IMR-90 (cell line): Measurements from ENCODE around the gene CD248. TPM values are rescaled to one million over a fixed set of nuclear protein-coding genes. Genes with fewer than 3 reads are reported as not detected.

Experiments
- ATAC-seq: fragments of 200-7000 bp; cut with Tn5 transposase; 2 replicates; pipeline ENCODE4 v1.9.1; 2020; ENCODE audit warnings: low read depth, mild to moderate bottlenecking, moderate library complexity
- Bru-seq: library from RNA; stranded (reverse); fragments of 400-500 nt; gene quantifications from one replicate; lab custom pipeline; 2021; lab: Mats Ljungman, UMichigan
- BruChase-seq, 2 experiments: library from RNA; stranded (reverse); fragments of 400-500 nt; gene quantifications; one replicate each; lab custom pipeline; 2021; lab: Mats Ljungman, UMichigan
- BruUV-seq: library from RNA; stranded (reverse); fragments of 400-500 nt; replicated peaks from 2 replicates; lab custom pipeline; 2021; lab: Mats Ljungman, UMichigan
- CTCF ChIA-PET: fragments of 300-600 bp; formaldehyde crosslinking; extraction: SDS; loops from one replicate; lab custom pipeline; 2021; ENCODE audit warnings: antibody characterized with exemption; lab: Yijun Ruan, JAX
- POLR2A ChIA-PET: fragments of 300-600 bp; sonication (Branson Sonifier 250); formaldehyde crosslinking; loops from one replicate; lab custom pipeline; 2022; ENCODE audit warnings: antibody characterized with exemption; ENCODE audit not compliant: unreplicated experiment; lab: Charles Lee
- DNase-seq: peaks from one replicate; pipeline ENCODE4 v3.0.0; 2013
- H2AFZ ChIP-seq: replicated peaks from 2 replicates; pipeline ENCODE3; 2013; ENCODE audit warnings: low read length, mild to moderate bottlenecking; ENCODE audit not compliant: poor library complexity
- H2AK5ac ChIP-seq: 2 replicates; pipeline ENCODE4 v1.6.1; 2013; ENCODE audit warnings: low read depth, low read length, inconsistent platforms
- H2AK9ac ChIP-seq: replicated peaks from 2 replicates; pipeline ENCODE3; 2013; ENCODE audit warnings: mild to moderate bottlenecking, low read depth, low read length, moderate library complexity; ENCODE audit not compliant: poor library complexity
- H2BK120ac ChIP-seq: 2 replicates; pipeline ENCODE4 v1.6.1; 2013; ENCODE audit warnings: low read depth, low read length, inconsistent platforms
- H2BK15ac ChIP-seq: 3 replicates; pipeline ENCODE4 v1.6.1; 2013; ENCODE audit warnings: low read depth, low read length, inconsistent platforms
- H2BK20ac ChIP-seq: 2 replicates; pipeline ENCODE4 v1.6.1; 2013; ENCODE audit warnings: low read depth, mild to moderate bottlenecking, inconsistent platforms, low read length, moderate library complexity
- H2BK5ac ChIP-seq: 2 replicates; pipeline ENCODE4 v1.6.1; 2013; ENCODE audit warnings: mild to moderate bottlenecking, low read depth, low read length, inconsistent platforms; ENCODE audit not compliant: poor library complexity, severe bottlenecking
- H3K14ac ChIP-seq: replicated peaks from 2 replicates; pipeline ENCODE4 v1.6.1; 2013; ENCODE audit warnings: low read depth, low read length, inconsistent platforms
- H3K18ac ChIP-seq: 2 replicates; pipeline ENCODE4 v1.6.1; 2013; ENCODE audit warnings: low read depth, low read length, control low read depth
- H3K23ac ChIP-seq: 2 replicates; pipeline ENCODE4 v1.6.1; 2013; ENCODE audit warnings: low read depth, low read length, inconsistent platforms
- H3K27ac ChIP-seq: 2 replicates; pipeline ENCODE4 v1.5.1; 2013; ENCODE audit warnings: mild to moderate bottlenecking, control low read depth, low read length; ENCODE audit not compliant: insufficient read depth
- H3K27me3 ChIP-seq: 2 replicates; pipeline ENCODE4 v1.6.1; 2013; ENCODE audit warnings: low read length; ENCODE audit not compliant: control insufficient read depth, insufficient read depth
- H3K36me3 ChIP-seq: 2 replicates; pipeline ENCODE4 v1.6.1; 2013; ENCODE audit warnings: low read length, mixed read lengths; ENCODE audit not compliant: control insufficient read depth, insufficient read depth
- H3K4ac ChIP-seq: 2 replicates; pipeline ENCODE4 v1.6.1; 2013; ENCODE audit warnings: low read depth, low read length, inconsistent platforms
- H3K4me1 ChIP-seq: 2 replicates; pipeline ENCODE4 v1.6.1; 2013; ENCODE audit warnings: low read length, mixed read lengths; ENCODE audit not compliant: control insufficient read depth, insufficient read depth
- H3K4me2 ChIP-seq: 2 replicates; pipeline ENCODE4 v1.6.1; 2013; ENCODE audit warnings: low read depth, mild to moderate bottlenecking, control low read depth, low read length, moderate library complexity
- H3K4me3 ChIP-seq: 2 replicates; pipeline ENCODE4 v1.5.1; 2013; ENCODE audit warnings: low read depth, mild to moderate bottlenecking, control low read depth, low read length, moderate library complexity; ENCODE audit not compliant: insufficient read depth
- H3K56ac ChIP-seq: 2 replicates; pipeline ENCODE4 v1.6.1; 2013; ENCODE audit warnings: low read length, inconsistent platforms; ENCODE audit not compliant: insufficient read depth; ENCODE audit errors: extremely low read depth
- H3K79me1 ChIP-seq, 2 experiments: 2 replicates each; pipeline ENCODE4 v1.6.1; 2013; ENCODE audit warnings: low read length in 2 of 2, inconsistent platforms in 1 of 2, low read depth in 1 of 2
- H3K9ac ChIP-seq: 2 replicates; pipeline ENCODE4 v1.6.1; 2013; ENCODE audit warnings: low read depth, low read length, control low read depth
- H3K9me1 ChIP-seq: 2 replicates; pipeline ENCODE4 v1.6.1; 2013; ENCODE audit warnings: low read length, inconsistent platforms; ENCODE audit not compliant: insufficient read depth
- H3K9me3 ChIP-seq: 2 replicates; pipeline ENCODE4 v1.6.1; 2013; ENCODE audit warnings: low read length; ENCODE audit not compliant: control insufficient read depth, insufficient read depth
- H4K20me1 ChIP-seq: 2 replicates; pipeline ENCODE4 v1.6.1; 2013; ENCODE audit warnings: low read length, inconsistent platforms; ENCODE audit not compliant: insufficient read depth
- H4K5ac ChIP-seq: 2 replicates; pipeline ENCODE4 v1.6.1; 2013; ENCODE audit warnings: mild to moderate bottlenecking, low read depth, low read length, control low read depth
- H4K8ac ChIP-seq, 2 experiments: 2 replicates each; pipeline ENCODE4 v1.6.1; 2013; ENCODE audit warnings: low read depth in 2 of 2, low read length in 2 of 2, control low read depth in 1 of 2, inconsistent platforms in 1 of 2
- H4K91ac ChIP-seq: 2 replicates; pipeline ENCODE4 v1.6.1; 2013; ENCODE audit warnings: low read depth, low read length, inconsistent platforms; ENCODE audit not compliant: insufficient read depth
- BHLHE40 ChIP-seq: fragments of 150-350 bp; IDR thresholded peaks from 2 replicates; pipeline ENCODE4 v1.6.1; 2016; ENCODE audit warnings: mild to moderate bottlenecking, low read depth, low read length
- MAFK ChIP-seq: IDR thresholded peaks from 2 replicates; pipeline ENCODE4 v1.6.1; 2012; ENCODE audit warnings: low read depth, low read length, improper control_type of control experiment
- MAZ ChIP-seq: IDR thresholded peaks from 2 replicates; pipeline ENCODE4 v1.6.1; 2012; ENCODE audit warnings: low read depth, mild to moderate bottlenecking, low read length, improper control_type of control experiment, moderate library complexity, borderline replicate concordance
- POLR2A ChIP-seq: IDR thresholded peaks from 2 replicates; pipeline ENCODE4 v1.6.1; 2012; ENCODE audit warnings: mild to moderate bottlenecking, low read depth, low read length
- WGBS, 2 experiments: methylation state at CpG; one replicate each; pipeline versions ENCODE4 v1.1.5 to v1.1.7; 2013; ENCODE audit warnings: missing lambda C conversion rate in 2 of 2; ENCODE audit not compliant: insufficient read length in 1 of 2; ENCODE audit errors: extremely low coverage in 2 of 2; 5-methylcytosine and 5-hydroxymethylcytosine counted together
- dilution Hi-C: fragments of 300-500 bp; cut with HindIII; formaldehyde crosslinking; loops from one replicate; pipeline ENCODE4 v1.14.3; 2018; ENCODE audit warnings: low sequenced_read_pairs; ENCODE audit not compliant: unreplicated experiment
- in situ Hi-C: fragments of 300-500 bp; cut with MboI; formaldehyde crosslinking; loops from 3 replicates; pipeline ENCODE4 v1.14.3; 2019; ENCODE audit warnings: low sequenced_read_pairs, inconsistent platforms, mixed read lengths
- intact Hi-C: fragments of 100-400 bp; cut with micrococcal nuclease; formaldehyde crosslinking; loops from 2 replicates; pipeline ENCODE4 v1.10.0; 2022
- long read RNA-seq: library from polyadenylated mRNA; unstranded; transcript quantifications from one replicate; pipeline ENCODE4 v2.0.0, GENCODE V29; 2021; ENCODE audit not compliant: unreplicated experiment
- polyA plus RNA-seq, 3 experiments: library from polyadenylated mRNA; depleted of rRNA; stranded (reverse); fragments of >200 nt; gene quantifications; 2 replicates each; pipeline ENCODE4 v1.2.3, GENCODE V29; 2012; ENCODE audit warnings: low replicate concordance in 1 of 3
- total RNA-seq: library from RNA; depleted of rRNA; stranded (reverse); fragments of >200 nt; gene quantifications from 2 replicates; pipeline ENCODE4 v1.2.3, GENCODE V29; 2012; rRNA removed

The CD248 gene
- total RNA-seq = 19.5 and 25.6 TPM in 2 replicates
- 209 and 223 TPM in 2 replicates for polyA plus RNA-seq (2012; rRNA removed)
- polyA plus RNA-seq (2012; cell fraction: cytosol; rRNA removed) = 280 and 375 TPM in 2 replicates
- polyA plus RNA-seq (2012; cell fraction: nucleus; rRNA removed; ENCODE audit: low replicate concordance) = 114 and 198 TPM in 2 replicates
- Bru-seq, nascent RNA = percentile 94 among the genes with signal in this experiment
- percentile 99 among the genes with signal in this experiment for BruChase-seq, experiment 1, labeled RNA remaining after a 6-hour chase
- BruChase-seq, experiment 2, labeled RNA remaining after a 2-hour chase = percentile 98 among the genes with signal in this experiment
- long read RNA-seq, transcript CD248-201 (1 exons, 2,558 nt) = major isoform, 180 of 180 reads
- long read RNA-seq, partial matches to known transcripts = 0 of 180 reads
- long read RNA-seq, other reads (novel, unspliced or antisense) = 0 of 180 reads

GRCh38 chr11:66316849-66317251 is at the start of gene CD248:
TSS of gene CD248 (minus strand) at chr11:66317044. CDS start at chr11:66317027, 17 bp downstream.
- Histone ChIP-seq H3K23ac (peak within 1 kb of the TSS; percentile 100), H3K36me3 (no peaks in the 10 kb centered on the region), H3K79me1 (peaks cover 0 to 42% of the 10 kb centered on the region in 2 experiments; a peak in 2 of 4 replicates), H3K9ac (peak within 1 kb of the TSS; percentile 95), H3K27me3 (no peaks in the 10 kb centered on the region), H4K8ac (peak within 1 kb of the TSS; percentile 85 to 99), H2BK15ac (peak within 1 kb of the TSS; percentile 94; the same call in 2 of the 3 replicates), H3K56ac (peak within 1 kb of the TSS; percentile 98), H3K18ac (peak within 1 kb of the TSS; percentile 97), H2BK5ac (peak within 1 kb of the TSS; percentile 100), H3K4ac (peak within 1 kb of the TSS; percentile 100), H3K4me1 (peaks cover 32% of the 10 kb centered on the region), H4K20me1 (peaks cover 39% of the 10 kb centered on the region), H3K9me1 (peaks cover 11% of the 10 kb centered on the region), H2BK20ac (peak within 1 kb of the TSS; percentile 100), H3K27ac (peak within 1 kb of the TSS; percentile 100), H3K4me3 (peak within 1 kb of the TSS; percentile 72), H2BK120ac (peak within 1 kb of the TSS; percentile 100), H2AFZ (peak within 1 kb of the TSS; percentile 89), H3K4me2 (peak within 1 kb of the TSS; percentile 85), H3K9me3 (no peaks in the 10 kb centered on the region), H3K14ac (peak within 1 kb of the TSS; percentile 100), H2AK5ac (peak within 1 kb of the TSS; percentile 100), H4K91ac (peak within 1 kb of the TSS; percentile 99), H2AK9ac (peak within 1 kb of the TSS; percentile 93), H4K5ac (peak within 1 kb of the TSS; percentile 97)
- dilution Hi-C loops = no loop called here
- CTCF ChIA-PET = no interaction called here
- TF ChIP-seq BHLHE40 (no peak), POLR2A (peak; percentile 89), MAZ (0 out of 2 replicates have a peak, but pooled peaks have one; percentile 10), MAFK (no peak)
- in situ Hi-C loops = no loop called here
- WGBS, 2 experiments = 2% methylated on average over 10 of the region's 29 CpGs; no CpG with 5 or more reads in 1 of the 2 experiments
- DNase-seq (peak; percentile 78), ATAC-seq (peak; percentile 51)
- POLR2A ChIA-PET = interaction anchor here (0.7 to 1.2 kb wide), 5 partner anchors 10 to 28 kb away, joined by 3 to 16 read pairs (median 5); partner anchors contain the start of genes RIN1 and YIF1A
- intact Hi-C loops = no loop called here
- no TSS peak for BruUV-seq
